ENCODE measurements around the gene TST.

Gene TST

GRCh38 chr22:37065961-37066360, 46.7 kb upstream of the TST start:
- no peak overlapping the region for H2AFZ ChIP-seq (ENCODE audit: low read depth, low read length, severe bottlenecking)
- no peak overlapping the region for H3K4me3 ChIP-seq (ENCODE audit: insufficient read depth, low read length, poor library complexity, severe bottlenecking)
- no peaks in the 10 kb centered on the region for H3F3A ChIP-seq (ENCODE audit: insufficient read depth)
- H3K9me2 ChIP-seq (replicated peaks; ENCODE audit: insufficient read depth, low read length), result no peaks in the 10 kb centered on the region
- no peak overlapping the region for H3K9ac ChIP-seq (ENCODE audit: low read length)
- no peaks in the 10 kb centered on the region for H3K36me3 ChIP-seq (ENCODE audit: low read length)
- H3K79me2 ChIP-seq (ENCODE audit: insufficient read depth, low read length), result no peaks in the 10 kb centered on the region
- H4K20me1 ChIP-seq (ENCODE audit: low read depth, low read length), result no peaks in the 10 kb centered on the region
- no peaks in the 10 kb centered on the region for H3K9me3 ChIP-seq (ENCODE audit: insufficient read depth, low read length)
- no peak for TF ChIP-seq EZH2phosphoT487 (conservative IDR thresholded peaks at IDR 0.05; ENCODE audit: low read length)
- no peak for TF ChIP-seq CTCF (IDR thresholded peaks at IDR 0.05; ENCODE audit: insufficient read depth, low read length, poor library complexity, severe bottlenecking)
- H3K27me3 ChIP-seq (ENCODE audit: low read length), result no peaks in the 10 kb centered on the region
- no peak overlapping the region for H3K4me2 ChIP-seq (ENCODE audit: low read depth, low read length, poor library complexity, severe bottlenecking)
- no peak overlapping the region for H3K27ac ChIP-seq (ENCODE audit: low read depth, low read length)

- no peaks in the 10 kb centered on the region for H3K79me2 ChIP-seq (ENCODE audit: insufficient read depth, low read length)
These were observed 45.9 kb upstream of the TST start for GRCh38 chr22:37065180-37065579.

GRCh38 chr22:37064553-37064952, 45.3 kb upstream of the TST start:
- H3K9me3 ChIP-seq (ENCODE audit: insufficient read depth, low read length), result no peaks in the 10 kb centered on the region
- H3K27ac ChIP-seq (ENCODE audit: low read depth, low read length), result no peak overlapping the region
- H3K27me3 ChIP-seq (ENCODE audit: low read length), result no peaks in the 10 kb centered on the region
- no peak overlapping the region for H2AFZ ChIP-seq (ENCODE audit: low read depth, low read length, severe bottlenecking)
- H3F3A ChIP-seq (ENCODE audit: insufficient read depth), result no peaks in the 10 kb centered on the region
- no peak overlapping the region for H3K4me2 ChIP-seq (ENCODE audit: low read depth, low read length, poor library complexity, severe bottlenecking)
- H3K36me3 ChIP-seq (ENCODE audit: low read length), result no peaks in the 10 kb centered on the region
- H3K9ac ChIP-seq (ENCODE audit: low read length), result no peak overlapping the region
- no peaks in the 10 kb centered on the region for H3K79me2 ChIP-seq (ENCODE audit: insufficient read depth, low read length)
- H4K20me1 ChIP-seq (ENCODE audit: low read depth, low read length), result no peaks in the 10 kb centered on the region
- no peak overlapping the region for H3K4me3 ChIP-seq (ENCODE audit: insufficient read depth, low read length, poor library complexity, severe bottlenecking)
- H3K9me2 ChIP-seq (replicated peaks; ENCODE audit: insufficient read depth, low read length), result no peaks in the 10 kb centered on the region
- TF ChIP-seq EZH2phosphoT487 (conservative IDR thresholded peaks at IDR 0.05; ENCODE audit: low read length), result no peak

More at GRCh38 chr22:37065180-37065579, 45.9 kb upstream of the TST start:
- no peaks in the 10 kb centered on the region for H3K27me3 ChIP-seq (ENCODE audit: low read length)
- H4K20me1 ChIP-seq (ENCODE audit: low read depth, low read length), result no peaks in the 10 kb centered on the region
- H3K4me2 ChIP-seq (ENCODE audit: low read depth, low read length, poor library complexity, severe bottlenecking), result no peak overlapping the region
- H3K36me3 ChIP-seq (ENCODE audit: low read length), result no peaks in the 10 kb centered on the region
- no peak overlapping the region for H3K4me3 ChIP-seq (ENCODE audit: insufficient read depth, low read length, poor library complexity, severe bottlenecking)
- no peak overlapping the region for H3K27ac ChIP-seq (ENCODE audit: low read depth, low read length)
- no peaks in the 10 kb centered on the region for H3K9me2 ChIP-seq (replicated peaks; ENCODE audit: insufficient read depth, low read length)
- TF ChIP-seq EZH2phosphoT487 (conservative IDR thresholded peaks at IDR 0.05; ENCODE audit: low read length) (no peak), CTCF (IDR thresholded peaks at IDR 0.05; ENCODE audit: insufficient read depth, low read length, poor library complexity, severe bottlenecking) (no peak)
- H3K9me3 ChIP-seq (ENCODE audit: insufficient read depth, low read length), result no peaks in the 10 kb centered on the region
- no peaks in the 10 kb centered on the region for H3F3A ChIP-seq (ENCODE audit: insufficient read depth)
- H3K9ac ChIP-seq (ENCODE audit: low read length), result no peak overlapping the region
- H2AFZ ChIP-seq (ENCODE audit: low read depth, low read length, severe bottlenecking), result no peak overlapping the region

- Histone ChIP-seq H3K4me2 (ENCODE audit: low read depth, low read length, poor library complexity, severe bottlenecking) (no peak overlapping the region), H3K79me2 (ENCODE audit: insufficient read depth, low read length) (no peaks in the 10 kb centered on the region), H3F3A (ENCODE audit: insufficient read depth) (no peaks in the 10 kb centered on the region), H3K36me3 (ENCODE audit: low read length) (no peaks in the 10 kb centered on the region), H3K27ac (ENCODE audit: low read depth, low read length) (no peak overlapping the region), H3K4me3 (ENCODE audit: insufficient read depth, low read length, poor library complexity, severe bottlenecking) (no peak overlapping the region), H3K9me2 (replicated peaks; ENCODE audit: insufficient read depth, low read length) (no peaks in the 10 kb centered on the region), H3K9ac (ENCODE audit: low read length) (no peak overlapping the region), H2AFZ (ENCODE audit: low read depth, low read length, severe bottlenecking) (no peak overlapping the region), H3K27me3 (ENCODE audit: low read length) (no peaks in the 10 kb centered on the region), H4K20me1 (ENCODE audit: low read depth, low read length) (no peaks in the 10 kb centered on the region), H3K9me3 (ENCODE audit: insufficient read depth, low read length) (no peaks in the 10 kb centered on the region)
- TF ChIP-seq CTCF (IDR thresholded peaks at IDR 0.05; ENCODE audit: insufficient read depth, low read length, poor library complexity, severe bottlenecking) (no peak), EZH2phosphoT487 (conservative IDR thresholded peaks at IDR 0.05; ENCODE audit: low read length) (no peak)
These were observed 44.5 kb upstream of the TST start for GRCh38 chr22:37063431-37064420.
